SHP77 treated with DMSO at 0.1 percent for 48 hours (cell line): ENCODE measurements around the gene TMEM59L.
"Not testable (repeated sequence)": the region's sequence is repeated elsewhere in the genome, so short reads cannot be mapped to it uniquely, and the experiment has no call there.

Experiments
- DNase-seq: peaks from one replicate; lab custom pipeline; 2025; lab: John Stamatoyannopoulos, UW

TMEM59L gene

DNA sequence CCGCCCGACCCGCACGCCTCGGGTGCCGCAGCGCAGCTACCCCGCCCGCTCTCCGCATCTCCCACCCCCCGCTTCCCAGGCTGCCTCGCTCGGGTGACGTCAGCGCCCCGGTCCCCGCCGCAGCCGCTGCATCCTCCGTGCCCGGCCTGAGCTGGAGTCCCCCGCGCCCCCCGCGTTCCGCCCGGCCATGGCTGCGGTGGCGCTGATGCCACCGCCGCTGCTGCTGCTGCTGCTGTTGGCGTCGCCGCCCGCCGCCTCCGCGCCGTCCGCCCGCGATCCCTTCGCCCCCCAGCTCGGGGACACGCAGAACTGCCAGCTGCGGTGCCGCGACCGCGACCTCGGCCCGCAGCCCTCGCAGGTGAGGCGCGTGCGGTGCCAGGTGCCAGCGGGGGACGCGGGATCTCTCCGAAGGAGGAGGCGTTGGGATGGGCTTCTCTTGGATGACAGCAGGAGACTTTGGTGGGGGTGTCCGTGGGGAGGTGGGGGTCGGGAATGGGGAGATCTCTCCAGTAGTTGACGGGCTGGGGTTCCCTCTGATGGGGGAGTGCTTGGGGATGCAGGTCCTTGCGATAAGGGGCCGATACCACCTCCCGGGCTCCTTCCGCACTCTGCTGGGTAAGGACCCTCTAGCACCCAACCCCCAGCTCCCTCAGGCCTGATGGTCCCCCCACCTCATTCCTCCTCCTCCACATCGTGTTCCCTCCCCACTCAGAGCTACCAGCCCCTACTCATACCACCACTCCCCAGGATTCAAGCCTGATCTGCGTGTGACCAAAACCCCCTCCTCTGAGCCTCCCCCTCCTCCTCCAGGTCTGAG, at the start of gene TMEM59L:
TMEM59L (plus strand) TSS at position 99 of the 817 bp plus-strand sequence; CDS start at position 188, 89 bp downstream.
- no peak for DNase-seq

DNA sequence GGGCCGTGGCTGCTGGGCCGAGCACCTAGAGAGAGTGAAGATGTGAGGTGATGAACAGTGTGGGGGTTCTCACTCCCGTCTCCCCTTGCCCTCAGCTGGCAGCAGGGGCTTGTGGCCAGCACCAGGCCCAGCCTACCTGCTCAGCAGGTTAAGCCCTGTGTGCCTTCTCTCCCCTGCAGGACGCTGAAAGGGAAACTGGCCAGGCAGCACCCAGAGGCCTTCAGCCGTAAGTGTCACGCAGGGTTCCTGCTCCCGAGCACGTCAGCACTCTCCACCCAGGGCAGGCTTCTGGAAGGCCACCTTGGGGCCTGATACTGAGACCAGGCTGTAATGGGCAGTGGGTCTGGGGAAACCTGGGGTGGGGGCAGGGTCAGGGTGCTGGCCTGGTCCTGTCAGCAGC, 45.7 kb upstream of the TMEM59L start:
- DNase-seq: no peak

- no peak for DNase-seq
Observed at GRCh38 chr19:18568367-18568766, 44.3 kb upstream of the TMEM59L start.

DNA sequence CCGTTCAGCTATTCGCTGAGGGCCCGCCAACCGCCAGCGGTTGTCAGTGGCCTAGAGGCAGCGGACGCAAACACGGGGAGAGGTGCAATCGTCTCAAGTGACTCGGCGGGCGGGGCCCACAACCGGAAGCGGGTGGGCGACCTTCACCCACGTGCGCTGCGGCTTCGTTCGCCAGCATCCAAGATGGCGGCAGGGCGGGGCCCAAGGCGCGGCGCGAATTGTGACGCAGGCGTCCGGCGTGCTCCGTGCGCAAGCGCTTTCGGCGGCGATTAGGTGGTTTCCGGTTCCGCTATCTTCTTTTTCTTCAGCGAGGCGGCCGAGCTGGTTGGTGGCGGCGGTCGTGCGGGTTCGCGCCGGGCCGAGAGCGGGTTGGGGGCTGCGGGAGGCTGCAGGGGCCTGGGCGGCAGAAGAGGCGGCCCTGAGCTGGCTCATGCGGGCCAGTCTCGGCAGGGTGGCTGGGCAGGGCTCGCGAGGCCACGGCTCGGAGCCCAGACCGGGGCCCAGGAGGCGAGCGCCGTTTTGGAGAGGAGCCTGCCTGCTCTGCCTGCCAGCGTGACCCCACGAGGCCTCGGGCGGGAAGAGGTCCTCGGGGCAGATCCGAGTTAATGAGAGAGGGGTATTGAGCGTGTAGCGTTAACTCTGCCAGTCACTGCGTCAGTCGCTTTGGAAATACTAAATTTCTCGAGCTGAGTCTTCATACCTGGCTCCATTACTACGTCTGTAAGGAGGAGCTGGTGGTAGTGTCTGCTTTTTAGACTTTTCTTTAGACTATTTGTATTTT, 40.9 kb upstream of the TMEM59L start, which contains the start of gene UBA52:
UBA52 (plus strand) TSS at position 294 of the 781 bp plus-strand sequence. CDS start 1,444 bp downstream, outside the sequence.
- peak; percentile 99 for DNase-seq

DNA sequence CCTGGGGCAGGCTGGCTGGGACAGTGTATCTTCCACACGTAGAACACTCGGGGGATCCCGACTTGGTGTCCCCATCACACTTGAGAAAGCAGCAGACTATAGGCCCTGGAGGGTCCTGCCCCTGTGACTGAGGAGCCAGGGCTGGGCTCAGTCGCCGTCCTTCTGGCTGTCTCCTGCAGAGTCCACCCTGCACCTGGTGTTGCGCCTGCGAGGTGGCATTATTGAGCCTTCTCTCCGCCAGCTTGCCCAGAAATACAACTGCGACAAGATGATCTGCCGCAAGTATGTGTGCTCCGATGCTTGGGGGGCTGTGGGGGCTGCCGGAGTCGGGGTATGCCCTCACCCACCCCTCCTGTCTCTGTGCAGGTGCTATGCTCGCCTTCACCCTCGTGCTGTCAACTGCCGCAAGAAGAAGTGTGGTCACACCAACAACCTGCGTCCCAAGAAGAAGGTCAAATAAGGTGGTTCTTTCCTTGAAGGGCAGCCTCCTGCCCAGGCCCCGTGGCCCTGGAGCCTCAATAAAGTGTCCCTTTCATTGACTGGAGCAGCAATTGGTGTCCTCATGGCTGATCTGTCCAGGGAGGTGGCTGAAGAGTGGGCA, 37.9 kb upstream of the TMEM59L start:
- no peak for DNase-seq

DNA sequence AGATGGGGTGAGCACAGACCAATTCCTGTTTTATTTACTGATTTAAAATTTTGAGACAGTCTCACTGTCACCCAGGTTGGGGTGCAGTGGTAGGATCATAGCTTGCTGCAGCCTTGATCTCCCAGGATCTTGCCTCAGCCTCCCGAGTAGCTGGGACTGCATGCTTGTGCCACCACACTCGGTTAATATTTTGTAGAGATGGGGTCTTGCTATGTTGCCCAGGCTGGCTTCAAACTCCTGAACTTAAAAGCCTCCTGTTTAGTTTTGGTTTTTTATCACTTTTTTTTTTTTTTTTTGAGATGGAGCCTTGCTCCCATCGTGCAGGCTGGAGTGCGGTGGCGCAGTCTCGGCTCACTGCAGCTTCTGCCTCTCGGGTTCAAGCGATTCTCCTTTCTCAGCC, 36.3 kb upstream of the TMEM59L start:
- DNase-seq: no peak

GRCh38 chr19:18577365-18577914, 35.2 kb upstream of the TMEM59L start:
- no peak for DNase-seq

DNA sequence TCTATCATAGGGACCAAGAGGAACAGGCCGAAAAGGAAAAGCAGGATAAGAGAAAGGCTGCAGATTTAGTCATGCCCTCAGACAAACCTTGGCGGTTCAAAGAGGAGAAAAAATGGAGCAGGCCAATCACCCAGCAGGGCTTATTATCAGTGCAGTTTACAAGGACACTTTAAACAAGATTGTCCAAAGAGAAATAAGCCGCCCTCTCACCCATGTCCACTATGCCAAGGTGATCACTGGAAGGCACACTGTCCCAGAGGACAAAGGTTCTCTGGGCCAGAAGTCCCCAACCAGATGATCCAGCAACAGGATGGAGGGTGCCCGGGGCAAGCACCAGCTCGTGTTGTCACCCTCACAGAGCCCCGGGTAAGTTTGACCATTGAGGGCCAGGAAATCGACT, 32.4 kb upstream of the TMEM59L start:
- no peak for DNase-seq

DNA sequence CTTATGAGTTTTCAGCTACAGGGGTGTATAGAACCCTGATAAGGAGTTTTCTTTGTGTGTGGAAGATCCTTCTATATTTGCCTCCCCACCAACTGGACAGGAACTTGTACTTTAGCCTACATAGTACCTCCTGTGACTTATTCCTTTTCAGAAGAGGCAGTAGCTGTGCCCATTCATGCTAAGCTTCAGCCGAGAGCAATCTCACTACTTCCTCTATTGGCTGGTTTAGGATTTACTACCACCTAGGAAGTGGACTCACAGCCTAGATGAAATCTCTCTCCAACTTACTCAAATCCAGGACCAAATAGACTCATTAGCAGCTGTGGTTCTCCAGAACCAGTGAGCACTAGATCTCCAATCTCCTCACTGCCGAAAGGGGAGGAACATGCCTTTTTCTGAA, 26.4 kb upstream of the TMEM59L start:
- DNase-seq: no peak

DNA sequence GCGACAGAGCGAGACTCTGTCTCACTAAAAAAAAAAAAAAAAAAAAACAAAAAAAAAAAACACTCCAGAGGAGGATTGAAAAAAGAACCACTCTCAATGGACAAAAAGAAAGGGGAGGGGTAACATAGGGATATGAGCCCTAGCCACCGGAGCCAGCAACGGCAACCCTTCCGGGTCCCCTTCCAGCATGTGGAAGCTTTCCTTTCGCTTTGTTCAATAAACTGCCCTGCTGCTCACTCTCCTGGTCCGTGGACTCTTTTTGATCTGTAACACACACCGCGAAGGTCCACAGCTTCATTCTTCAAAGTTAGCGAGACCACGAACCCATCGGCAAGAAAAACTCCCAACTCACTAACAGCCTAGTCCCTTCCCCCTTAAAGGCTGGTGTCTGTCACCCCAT, 25.1 kb upstream of the TMEM59L start:
- DNase-seq: no peak

DNA sequence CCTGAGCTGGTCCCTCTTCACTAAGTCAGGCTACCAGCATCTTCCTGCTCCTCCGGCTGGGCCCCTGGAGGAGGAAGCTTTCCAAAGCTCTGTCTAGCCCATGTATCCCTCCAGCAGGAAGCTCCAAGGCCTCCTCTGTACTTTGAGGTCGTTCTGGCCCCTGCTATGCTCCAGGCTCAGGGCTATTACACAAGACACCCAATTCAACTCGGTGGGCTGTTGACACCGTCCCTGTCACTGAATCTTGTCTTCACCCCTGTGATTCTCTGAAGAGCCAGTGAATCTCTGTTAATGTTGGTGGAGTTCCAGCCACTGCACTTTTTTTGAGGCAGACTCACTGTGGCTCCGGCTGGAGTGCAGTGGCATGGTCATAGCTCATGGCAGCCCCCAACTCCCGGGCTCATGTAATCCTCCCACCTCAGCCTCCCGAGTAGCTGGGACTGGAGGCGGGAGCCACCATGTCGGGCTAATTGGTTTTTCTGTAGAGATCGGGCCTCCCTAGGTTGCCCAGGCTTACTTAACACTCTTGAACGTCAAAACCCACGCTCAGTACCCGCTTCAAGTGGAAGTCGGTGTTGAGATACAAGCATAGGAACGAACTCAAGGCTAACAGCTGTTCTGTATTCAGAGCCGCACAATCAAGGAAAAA, 24.6 kb upstream of the TMEM59L start:
- DNase-seq: peak; percentile 76

- DNase-seq: peak; percentile 76
Observed at GRCh38 chr19:18588611-18589379, 23.9 kb upstream of the TMEM59L start, which contains the start of gene REX1BD. Gene REX1BD, plus strand, starts transcription at chr19:18588798. Its CDS starts 4 bp downstream, at chr19:18588802.

DNA sequence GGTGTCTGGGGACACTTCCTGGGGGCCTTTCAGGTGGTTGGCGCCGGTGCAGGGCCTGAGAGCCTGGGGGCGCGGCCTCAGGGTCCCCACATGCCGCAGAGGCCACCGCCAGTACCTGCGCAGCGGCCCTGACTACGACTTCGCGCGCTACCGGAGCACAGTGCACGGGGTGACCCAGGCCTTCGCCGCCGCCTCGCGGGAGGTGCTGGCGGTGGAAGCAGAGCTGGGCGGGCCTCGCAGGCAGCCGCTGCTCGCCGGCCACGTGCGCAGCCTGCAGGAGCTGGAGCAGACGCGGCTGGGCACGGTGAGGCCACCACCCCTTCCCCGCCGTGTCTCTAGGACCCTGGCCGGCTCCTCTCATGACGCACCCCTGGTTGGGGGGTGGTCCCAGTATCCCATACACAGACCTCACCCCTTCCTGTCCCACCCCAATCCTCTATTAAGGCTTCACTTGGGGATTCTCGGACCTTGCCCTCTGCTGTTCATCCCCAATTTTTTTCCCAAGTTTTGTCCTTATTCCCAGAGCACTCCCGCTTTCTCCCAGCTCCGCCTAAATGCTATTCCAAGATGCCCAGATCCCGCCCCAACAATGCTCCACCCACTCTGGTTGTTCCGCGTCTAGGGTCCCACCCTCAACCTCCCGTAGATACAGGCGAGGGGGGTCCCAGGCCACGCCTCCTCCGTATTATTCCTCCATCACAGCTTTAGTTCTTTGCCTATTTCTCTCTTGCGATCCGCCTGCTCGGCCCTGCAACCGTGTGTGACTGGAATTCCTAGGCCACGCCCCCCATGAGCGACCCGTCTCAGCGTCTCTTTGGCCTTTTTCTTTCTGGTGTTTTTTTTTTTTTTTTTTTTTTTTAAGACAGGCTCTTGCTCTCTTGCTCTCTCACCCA, 23.0 kb upstream of the TMEM59L start:
- DNase-seq: peak; percentile 84

GRCh38 chr19:18590273-18591272, 22.1 kb upstream of the TMEM59L start:
- DNase-seq: peak; percentile 98

DNA sequence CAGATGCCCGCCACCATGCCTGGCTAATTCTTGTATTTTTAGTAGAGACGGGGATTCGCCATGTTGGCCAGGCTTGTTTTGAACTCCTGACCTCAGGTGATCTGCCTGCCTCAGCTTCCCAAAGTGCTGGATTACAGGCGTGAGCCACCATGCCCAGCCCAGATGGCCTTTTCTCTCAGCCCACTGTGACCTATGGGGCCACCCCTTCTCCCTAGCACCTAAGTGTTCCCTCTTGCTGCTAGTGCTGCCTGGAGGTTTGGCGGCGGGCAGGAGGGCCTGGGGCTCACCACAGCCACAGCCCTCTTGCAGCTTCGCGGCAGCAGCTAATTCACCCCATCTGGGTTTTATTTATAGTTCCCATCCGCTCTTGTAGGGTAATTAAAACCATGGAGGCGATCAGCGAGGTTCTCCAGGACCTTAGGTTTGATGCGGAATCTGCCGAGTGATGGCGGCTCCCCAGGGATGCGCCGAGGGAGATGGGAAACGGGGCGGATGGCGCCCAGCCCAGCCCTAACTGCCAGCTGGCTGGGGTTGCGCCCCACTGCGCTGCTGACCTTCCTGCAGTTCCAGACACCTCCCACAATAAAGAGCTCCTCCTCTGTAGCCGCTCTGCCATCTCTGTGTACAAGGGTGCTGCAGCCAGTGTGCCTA, 20.8 kb upstream of the TMEM59L start:
- no peak for DNase-seq

GRCh38 chr19:18592732-18593131, 19.9 kb upstream of the TMEM59L start:
- DNase-seq: not testable (repeated sequence)

DNA sequence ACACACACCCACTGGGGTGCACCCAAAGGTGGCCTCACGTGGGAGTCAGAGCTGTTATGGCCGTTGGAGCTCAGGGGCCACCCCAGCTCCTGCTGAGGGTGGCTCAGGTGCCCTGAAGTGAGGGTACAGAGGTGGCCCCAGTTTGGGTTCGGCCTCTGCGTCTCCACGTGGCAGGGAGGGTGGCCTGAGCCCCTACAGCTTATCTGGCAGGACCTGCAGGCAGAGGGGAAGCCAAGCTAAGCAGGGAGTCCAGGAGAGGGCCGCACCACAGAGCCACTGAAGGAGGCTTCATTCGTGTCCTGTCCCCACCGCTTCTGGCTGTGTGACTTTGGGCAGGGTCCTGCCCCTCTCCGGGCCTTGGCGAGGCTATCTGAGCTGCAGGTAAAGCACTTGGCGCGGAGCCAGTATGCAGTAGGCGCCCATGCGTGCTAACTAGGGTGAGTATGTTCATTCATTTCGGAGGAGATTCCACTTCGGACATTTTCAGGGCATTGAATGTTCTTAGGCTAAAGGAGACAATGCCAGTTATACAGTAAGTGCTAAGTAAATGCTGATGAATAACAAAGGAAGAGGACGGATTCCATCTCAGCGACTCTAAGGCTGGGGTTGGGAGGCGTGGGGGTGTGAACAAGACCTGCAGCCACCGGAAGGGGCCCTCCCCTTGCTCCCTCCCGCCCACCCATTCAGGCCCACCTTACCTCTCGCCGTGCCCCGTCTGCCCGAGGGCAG, 19.1 kb upstream of the TMEM59L start:
- no peak for DNase-seq
